IPS DF 19.7 (cell line): ENCODE data around the gene RXFP4.
A peak's percentile ranks its signal among the peaks of the same experiment; 100 is the strongest.
"Not testable (repeated sequence)": the region's sequence is repeated elsewhere in the genome, so short reads cannot be mapped to it uniquely, and the experiment has no call there.

Source experiments
- DNase-seq: peaks from one replicate; pipeline ENCODE4 v3.0.0-alpha.2; 2013; ENCODE audit warnings: low read depth, low spot score

RXFP4 gene

GRCh38 chr1:155940993-155941844 lies at the start of gene RXFP4:
Gene RXFP4 (plus strand): TSS chr1:155941638. CDS start chr1:155941710, 72 bp downstream.
- DNase-seq, result no peak

GRCh38 chr1:155892796-155893195 lies 48.6 kb upstream of the RXFP4 start:
- no peak for DNase-seq

- no peak for DNase-seq
Observed at GRCh38 chr1:155893389-155894142, 47.9 kb upstream of the RXFP4 start.

- not testable (repeated sequence) for DNase-seq
Observed at GRCh38 chr1:155895617-155896016, 45.8 kb upstream of the RXFP4 start.

- DNase-seq, result not testable (repeated sequence)
Observed at GRCh38 chr1:155896476-155896875, 45.0 kb upstream of the RXFP4 start.

- DNase-seq, result no peak
Observed at GRCh38 chr1:155897746-155898145, 43.7 kb upstream of the RXFP4 start.

GRCh38 chr1:155898888-155899287 lies 42.5 kb upstream of the RXFP4 start:
- DNase-seq, result no peak

- no peak for DNase-seq
Observed at GRCh38 chr1:155899683-155900082, 41.8 kb upstream of the RXFP4 start.

- DNase-seq, result no peak
Observed at GRCh38 chr1:155900161-155900560, 41.3 kb upstream of the RXFP4 start.

- DNase-seq, result no peak
Observed at GRCh38 chr1:155904261-155904660, 37.2 kb upstream of the RXFP4 start.

GRCh38 chr1:155909894-155910293 lies 31.5 kb upstream of the RXFP4 start:
- no peak for DNase-seq

GRCh38 chr1:155910621-155911121 lies 30.8 kb upstream of the RXFP4 start:
- no peak for DNase-seq

- peak; percentile 38 for DNase-seq
Observed at GRCh38 chr1:155911156-155912055, 30.0 kb upstream of the RXFP4 start, which contains the start of gene RIT1. Gene RIT1 (minus strand): TSS chr1:155911349. CDS start chr1:155910761, 588 bp downstream.

- no peak for DNase-seq
Observed at GRCh38 chr1:155912056-155912536, 29.3 kb upstream of the RXFP4 start.

- DNase-seq, result no peak
Observed at GRCh38 chr1:155913969-155914757, 27.3 kb upstream of the RXFP4 start.

- DNase-seq, result no peak
Observed at GRCh38 chr1:155918660-155919059, 22.8 kb upstream of the RXFP4 start.

- no peak for DNase-seq
Observed at GRCh38 chr1:155919801-155920200, 21.6 kb upstream of the RXFP4 start.

GRCh38 chr1:155920717-155921116 lies 20.7 kb upstream of the RXFP4 start:
- DNase-seq, result no peak

- no peak for DNase-seq
Observed at GRCh38 chr1:155925506-155925905, 15.9 kb upstream of the RXFP4 start.

- DNase-seq, result no peak
Observed at GRCh38 chr1:155929057-155929456, 12.4 kb upstream of the RXFP4 start.
